HG03045 (cell line): ENCODE data around the gene TMSB15C.

Source experiments
- ATAC-seq: cut with Tn5 transposase; IDR thresholded peaks from one replicate; pipeline ENCODE4 v1.9.1; 2021; ENCODE audit warnings: mild to moderate bottlenecking, moderate library complexity; ENCODE audit not compliant: unreplicated experiment

The TMSB15C gene

DNA sequence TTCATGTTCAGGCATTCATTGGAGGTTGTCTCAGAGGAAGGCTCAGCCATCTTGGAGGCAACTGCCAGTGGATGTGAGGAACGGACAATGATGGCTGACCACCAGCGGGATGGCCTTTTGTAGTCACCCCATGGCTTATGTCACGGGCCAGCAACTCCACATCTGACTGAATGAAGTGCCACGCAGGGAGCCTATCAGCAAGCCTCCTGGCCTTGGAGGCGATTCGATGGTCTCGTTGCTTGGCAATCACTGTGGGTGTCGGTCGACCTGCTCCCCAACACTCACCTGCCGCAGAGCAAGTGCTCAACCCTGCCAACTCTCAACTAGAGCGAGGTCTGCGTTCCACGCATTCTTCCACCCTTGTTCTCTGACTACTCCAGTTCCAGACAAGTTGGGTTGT is 28.9 kb downstream of the TMSB15C start:
- ATAC-seq: no peak

GRCh38 chrX:104045642-104046041 is 30.4 kb downstream of the TMSB15C start:
- no peak for ATAC-seq

GRCh38 chrX:104041003-104041402 is 35.0 kb downstream of the TMSB15C start:
- ATAC-seq: no peak

- no peak for ATAC-seq
Measured at GRCh38 chrX:104039689-104040505, 36.1 kb downstream of the TMSB15C start, which contains the start of gene H2BW2. TSS of gene H2BW2 (plus strand) at chrX:104039956. CDS start at chrX:104039995, 39 bp downstream.
